GM12878 (cell line): ENCODE measurements around the gene USF3. TPM values are rescaled to one million over a fixed set of nuclear protein-coding genes. Genes with fewer than 3 reads are reported as not detected.

Experiments used
- ATAC-seq: fragments of 200-7000 bp; cut with Tn5 transposase; 3 replicates; pipeline ENCODE4 v1.9.1; 2020; ENCODE audit warnings: mild to moderate bottlenecking, moderate library complexity
- BruUV-seq: library from RNA; stranded (reverse); fragments of 400-500 nt; replicated peaks from 2 replicates; lab custom pipeline; 2021; lab: Mats Ljungman, UMichigan
- CTCF ChIA-PET: fragments of 300-600 bp; sonication (Branson Sonifier 250); formaldehyde crosslinking; extraction: SDS; loops from one replicate; lab custom pipeline; 2021; ENCODE audit warnings: inconsistent platforms; lab: Yijun Ruan, JAX
- POLR2A ChIA-PET: fragments of 350-600 bp; formaldehyde crosslinking; extraction: SDS; loops from one replicate; lab custom pipeline; 2021; ENCODE audit warnings: inconsistent platforms; lab: Charles Lee
- RAD21 ChIA-PET: fragments of 300-600 bp; sonication (Branson Sonifier 250); formaldehyde crosslinking; loops from one replicate; lab custom pipeline; 2023; ENCODE audit warnings: antibody characterized with exemption; ENCODE audit not compliant: unreplicated experiment; lab: Charles Lee
- SMC1A ChIA-PET: fragments of 300-600 bp; sonication (Branson Sonifier 250); formaldehyde crosslinking; loops from one replicate; lab custom pipeline; 2023; ENCODE audit not compliant: unreplicated experiment, uncharacterized antibody; lab: Charles Lee
- DNase-seq: peaks from one replicate; pipeline ENCODE4 v3.0.0-alpha.2; 2011; ENCODE audit warnings: low read depth, low spot score
- FAIRE-seq: peaks from 3 replicates; lab custom pipeline; 2011; peaks lifted over from hg19 to GRCh38; lab: Jason Lieb, UNC
- H2AFZ ChIP-seq: 2 replicates; pipeline ENCODE4 v1.6.0; 2011; ENCODE audit warnings: low read depth, low read length, control low read depth; ENCODE audit not compliant: control insufficient read depth
- H3K27ac ChIP-seq: 2 replicates; pipeline ENCODE4 v1.5.1; 2011; ENCODE audit warnings: control low read depth; ENCODE audit not compliant: control insufficient read depth, insufficient read depth
- H3K27me3 ChIP-seq, 2 experiments: replicated peaks in 1 of 2; 2 replicates each; pipeline versions ENCODE4 v1.6.0 to v1.6.1; 2011; ENCODE audit warnings: low read length in 1 of 2; ENCODE audit not compliant: control insufficient read depth in 2 of 2, insufficient read depth in 2 of 2
- H3K36me3 ChIP-seq, 2 experiments: 2 replicates each; pipeline ENCODE4 v1.5.1; 2011; ENCODE audit warnings: low read length in 1 of 2; ENCODE audit not compliant: control insufficient read depth in 2 of 2, insufficient read depth in 2 of 2
- H3K4me1 ChIP-seq: 2 replicates; pipeline ENCODE4 v1.6.1; 2011; ENCODE audit warnings: mild to moderate bottlenecking, low read length, moderate library complexity, mixed read lengths; ENCODE audit not compliant: control insufficient read depth, insufficient read depth
- H3K4me2 ChIP-seq: 2 replicates; pipeline ENCODE4 v1.6.0; 2011; ENCODE audit warnings: control low read depth; ENCODE audit not compliant: control insufficient read depth, insufficient read depth
- H3K4me3 ChIP-seq: fragments of 200-600 bp; sonication (generic); 2 replicates; pipeline ENCODE4 v1.5.1; 2016
- H3K79me2 ChIP-seq: 2 replicates; pipeline ENCODE4 v1.6.0; 2011; ENCODE audit warnings: low read length; ENCODE audit not compliant: control insufficient read depth, insufficient read depth
- H3K9ac ChIP-seq: 2 replicates; pipeline ENCODE4 v1.8.0; 2011; ENCODE audit warnings: low read length, control low read depth, mixed read lengths; ENCODE audit not compliant: control insufficient read depth, insufficient read depth
- H3K9me3 ChIP-seq: replicated peaks from 3 replicates; pipeline ENCODE4 v1.5.1; 2011; ENCODE audit warnings: mild to moderate bottlenecking, low read length; ENCODE audit not compliant: control insufficient read depth, insufficient read depth
- H4K20me1 ChIP-seq: 2 replicates; pipeline ENCODE4 v1.6.0; 2011; ENCODE audit not compliant: control insufficient read depth, insufficient read depth
- EGR1 ChIP-seq, 2 experiments: IDR thresholded peaks; 1 replicate in 1 of 2; 2 replicates in 1 of 2; pipeline ENCODE4 v1.6.1; 2011 to 2012; ENCODE audit warnings: low read depth in 2 of 2, low read length in 2 of 2, borderline replicate concordance in 1 of 2, mild to moderate bottlenecking in 1 of 2, moderate library complexity in 1 of 2
- FOS ChIP-seq: IDR thresholded peaks from 3 replicates; pipeline ENCODE4 v1.6.1; 2011; ENCODE audit warnings: borderline replicate concordance; ENCODE audit not compliant: insufficient read length; ENCODE audit errors: extremely low read depth
- FOXM1 ChIP-seq: IDR thresholded peaks from 2 replicates; pipeline ENCODE4 v1.6.1; 2012; ENCODE audit warnings: low read depth, mild to moderate bottlenecking, inconsistent platforms, low read length, moderate library complexity
- GABPA ChIP-seq: IDR thresholded peaks from 2 replicates; pipeline ENCODE4 v1.6.1; 2014; ENCODE audit warnings: antibody characterized with exemption, low read depth, mild to moderate bottlenecking, inconsistent platforms
- IKZF2 ChIP-seq, 2 experiments: fragments of 450-650 bp; IDR thresholded peaks; 2 replicates each; pipeline ENCODE4 v1.6.1; 2017; ENCODE audit warnings: mild to moderate bottlenecking in 2 of 2, moderate library complexity in 2 of 2
- RB1 ChIP-seq: fragments of 450-650 bp; formaldehyde crosslinking; IDR thresholded peaks from 2 replicates; pipeline ENCODE4 v1.6.1; 2017; ENCODE audit warnings: mild to moderate bottlenecking, borderline replicate concordance
- SIN3A ChIP-seq: IDR thresholded peaks from 2 replicates; pipeline ENCODE4 v1.6.1; 2012; ENCODE audit warnings: low read depth, low read length, improper control_type of control experiment
- WGBS: methylation state at CpG from one replicate; pipeline ENCODE4 v1.1.6; 2016; ENCODE audit warnings: low lambda C conversion rate; ENCODE audit not compliant: insufficient replicate concordance, insufficient coverage; ENCODE audit errors: missing lambda C conversion rate; 5-methylcytosine and 5-hydroxymethylcytosine counted together
- in situ Hi-C: fragments of 300-500 bp; cut with MboI; formaldehyde crosslinking; loops from 9 replicates; pipeline ENCODE4 v1.14.3; 2018; ENCODE audit warnings: mixed read lengths
- intact Hi-C: fragments of 100-400 bp; cut with micrococcal nuclease; formaldehyde crosslinking; loops from one replicate; pipeline ENCODE4 v1.14.2; 2022; ENCODE audit not compliant: unreplicated experiment
- polyA plus RNA-seq, 11 experiments: library from polyadenylated mRNA; depleted of rRNA in 4 of 11; unstranded in 6 of 11; stranded (reverse) in 5 of 11; fragments of >200 nt; fragmentation: Nextera tagmentation in 4 of 11; fragmentation: Illumina TruSeq in 1 of 11; extraction: Ambion mirVana in 4 of 11; extraction: Trizol in 1 of 11; gene quantifications; 1 replicate in 1 of 11; 2 replicates in 10 of 11; pipeline versions ENCODE4 v1.2.1 to v1.2.3, GENCODE V29; 2011 to 2016; ENCODE audit warnings: inconsistent platforms in 2 of 11, missing spikeins in 2 of 11, low read depth in 1 of 11
- total RNA-seq, 4 experiments: library from RNA; depleted of rRNA in 3 of 4; stranded (reverse); fragments of >200 nt in 3 of 4; fragmentation: Illumina TruSeq in 1 of 4; extraction: Trizol in 1 of 4; gene quantifications; 2 replicates each; pipeline versions ENCODE4 v1.2.1 to v1.2.3, GENCODE V29; 2013 to 2021
- TF ChIP-seq, protein P1 (sequence below): fragments of 450-650 bp; formaldehyde crosslinking; IDR thresholded peaks from 2 replicates; pipeline ENCODE4 v1.5.0; 2022; ENCODE audit warnings: mild to moderate bottlenecking, missing genetic modification characterization
- TF ChIP-seq, protein P2 (sequence below): IDR thresholded peaks from 2 replicates; pipeline ENCODE4 v1.6.1; 2012; ENCODE audit warnings: low read length, inconsistent platforms

The USF3 gene
- total and polyA plus RNA-seq, 10 of the 15 experiments (the other 5 are each of a cell fraction or from before 2014, with no cell fraction given), result 3.1 to 15.9 (median 7.8) TPM

DNA sequence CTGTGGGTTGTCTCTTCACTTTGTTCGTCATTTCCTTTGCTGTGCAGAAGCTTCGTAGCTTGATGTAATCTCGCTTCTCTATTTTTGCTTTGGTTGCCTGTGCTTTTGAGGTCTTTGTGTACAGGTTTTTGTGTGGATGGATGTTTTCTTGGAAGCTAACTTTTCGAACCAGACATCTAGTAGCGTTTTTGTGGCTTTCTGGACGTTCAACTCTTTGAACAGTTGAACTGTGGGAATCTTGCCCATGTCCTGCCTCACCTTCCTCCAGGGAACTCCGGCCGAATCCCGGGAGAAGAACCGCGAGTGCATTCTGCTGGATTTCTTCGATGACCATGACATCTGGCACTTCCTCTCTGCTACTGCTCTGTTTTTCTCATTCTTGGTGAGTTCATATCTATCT lies 70.6 kb downstream of the USF3 start (continued):
- TF ChIP-seq, protein P1, sequence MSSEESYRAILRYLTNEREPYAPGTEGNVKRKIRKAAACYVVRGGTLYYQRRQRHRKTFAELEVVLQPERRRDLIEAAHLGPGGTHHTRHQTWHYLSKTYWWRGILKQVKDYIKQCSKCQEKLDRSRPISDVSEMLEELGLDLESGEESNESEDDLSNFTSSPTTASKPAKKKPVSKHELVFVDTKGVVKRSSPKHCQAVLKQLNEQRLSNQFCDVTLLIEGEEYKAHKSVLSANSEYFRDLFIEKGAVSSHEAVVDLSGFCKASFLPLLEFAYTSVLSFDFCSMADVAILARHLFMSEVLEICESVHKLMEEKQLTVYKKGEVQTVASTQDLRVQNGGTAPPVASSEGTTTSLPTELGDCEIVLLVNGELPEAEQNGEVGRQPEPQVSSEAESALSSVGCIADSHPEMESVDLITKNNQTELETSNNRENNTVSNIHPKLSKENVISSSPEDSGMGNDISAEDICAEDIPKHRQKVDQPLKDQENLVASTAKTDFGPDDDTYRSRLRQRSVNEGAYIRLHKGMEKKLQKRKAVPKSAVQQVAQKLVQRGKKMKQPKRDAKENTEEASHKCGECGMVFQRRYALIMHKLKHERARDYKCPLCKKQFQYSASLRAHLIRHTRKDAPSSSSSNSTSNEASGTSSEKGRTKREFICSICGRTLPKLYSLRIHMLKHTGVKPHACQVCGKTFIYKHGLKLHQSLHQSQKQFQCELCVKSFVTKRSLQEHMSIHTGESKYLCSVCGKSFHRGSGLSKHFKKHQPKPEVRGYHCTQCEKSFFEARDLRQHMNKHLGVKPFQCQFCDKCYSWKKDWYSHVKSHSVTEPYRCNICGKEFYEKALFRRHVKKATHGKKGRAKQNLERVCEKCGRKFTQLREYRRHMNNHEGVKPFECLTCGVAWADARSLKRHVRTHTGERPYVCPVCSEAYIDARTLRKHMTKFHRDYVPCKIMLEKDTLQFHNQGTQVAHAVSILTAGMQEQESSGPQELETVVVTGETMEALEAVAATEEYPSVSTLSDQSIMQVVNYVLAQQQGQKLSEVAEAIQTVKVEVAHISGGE (CRISPR knock-in tag), result no peak
- TF ChIP-seq GABPA, result no peak
- TF ChIP-seq, all 136 proteins: peak for 1

- CTCF ChIA-PET, result no interaction called here
- BruUV-seq, result no TSS peak
- Histone ChIP-seq H2AFZ (no peak overlapping the region), H3K9ac (no peak overlapping the region), H3K79me2 (no peaks in the 10 kb centered on the region), H3K4me2 (no peak overlapping the region), H3K36me3 (peaks cover 12 to 38% of the 10 kb centered on the region in 2 experiments; a peak in 3 of 4 replicates), H3K4me1 (no peaks in the 10 kb centered on the region)
- RAD21 ChIA-PET, result no interaction called here
- in situ Hi-C loops, result no loop called here
- WGBS, result 99% methylated on average over 7 of the region's 7 CpGs
- TF ChIP-seq, protein P2, sequence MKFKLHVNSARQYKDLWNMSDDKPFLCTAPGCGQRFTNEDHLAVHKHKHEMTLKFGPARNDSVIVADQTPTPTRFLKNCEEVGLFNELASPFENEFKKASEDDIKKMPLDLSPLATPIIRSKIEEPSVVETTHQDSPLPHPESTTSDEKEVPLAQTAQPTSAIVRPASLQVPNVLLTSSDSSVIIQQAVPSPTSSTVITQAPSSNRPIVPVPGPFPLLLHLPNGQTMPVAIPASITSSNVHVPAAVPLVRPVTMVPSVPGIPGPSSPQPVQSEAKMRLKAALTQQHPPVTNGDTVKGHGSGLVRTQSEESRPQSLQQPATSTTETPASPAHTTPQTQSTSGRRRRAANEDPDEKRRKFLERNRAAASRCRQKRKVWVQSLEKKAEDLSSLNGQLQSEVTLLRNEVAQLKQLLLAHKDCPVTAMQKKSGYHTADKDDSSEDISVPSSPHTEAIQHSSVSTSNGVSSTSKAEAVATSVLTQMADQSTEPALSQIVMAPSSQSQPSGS, result no peak
- TF ChIP-seq RB1 (no peak), IKZF2 (IDR thresholded peaks at IDR 0.05) (no peak), EGR1 (IDR thresholded peaks at IDR 0.05; ENCODE audit: borderline replicate concordance in 1 of 2, low read depth in 2 of 2, low read length in 2 of 2) (no peak), FOXM1 (no peak), FOS (no peak), SIN3A (no peak)
- TF ChIP-seq, all 136 proteins: peak for 0
- ATAC-seq, result no peak
- POLR2A ChIA-PET, result no interaction called here
- DNase-seq, result no peak
- no peak for FAIRE-seq
- Histone ChIP-seq H3K27me3 (no peaks in the 10 kb centered on the region), H3K27ac (no peak overlapping the region), H4K20me1 (no peaks in the 10 kb centered on the region), H3K9me3 (no peaks in the 10 kb centered on the region), H3K4me3 (no peak overlapping the region)
- intact Hi-C loops, result no loop called here
- SMC1A ChIA-PET, result no interaction called here
Measured at GRCh38 chr3:113623811-113624210, 72.6 kb downstream of the USF3 start.
